Thyroid gland (tissue), 4 donors: ENCODE results near the gene OSBP2. TPM values are rescaled to one million over a fixed set of nuclear protein-coding genes. Genes with fewer than 3 reads are reported as not detected.

Experiments
- DNase-seq, 2 donors: peaks; one replicate each; pipeline ENCODE4 v3.0.0-alpha.2; 2019
- H3K27ac ChIP-seq, 3 donors: fragments of 200-600 bp; sonication (generic); 1 replicate in 2 of 3; 2 replicates in 1 of 3; pipeline ENCODE4 v1.5.1; 2016 to 2019; ENCODE audit warnings: mild to moderate bottlenecking in 1 of 3, moderate library complexity in 1 of 3
- H3K27me3 ChIP-seq: fragments of 200-600 bp; sonication (generic); one replicate; pipeline ENCODE4 v1.5.1; 2019
- H3K36me3 ChIP-seq, 2 donors: fragments of 200-600 bp; sonication (generic); one replicate each; pipeline ENCODE4 v1.5.1; 2016 to 2019
- H3K4me1 ChIP-seq, 2 donors: fragments of 200-600 bp; sonication (generic); one replicate each; pipeline ENCODE4 v1.5.1; 2017 to 2019
- H3K4me3 ChIP-seq, 3 donors: fragments of 200-600 bp; sonication (generic); replicated peaks in 1 of 3; 1 replicate in 2 of 3; 2 replicates in 1 of 3; pipeline ENCODE4 v1.5.1; 2016; ENCODE audit warnings: mild to moderate bottlenecking in 1 of 3
- H3K9me3 ChIP-seq: fragments of 200-600 bp; sonication (generic); one replicate; pipeline ENCODE4 v1.5.1; 2017
- CTCF ChIP-seq, 6 experiments: fragments of 200-600 bp in 3 of 6; fragments of 450-650 bp in 3 of 6; sonication (generic) in 3 of 6; IDR thresholded peaks; one replicate each; pipeline ENCODE4 v1.5.1; 2016 to 2019; ENCODE audit warnings: antibody characterized with exemption in 6 of 6, mild to moderate bottlenecking in 2 of 6, inconsistent platforms in 1 of 6, moderate library complexity in 1 of 6
- POLR2A ChIP-seq, 2 donors: fragments of 450-650 bp; IDR thresholded peaks; one replicate each; pipeline ENCODE4 v1.6.1; 2017; ENCODE audit warnings: antibody characterized with exemption in 2 of 2, mild to moderate bottlenecking in 2 of 2, moderate library complexity in 1 of 2
- WGBS, 2 donors: methylation state at CpG; one replicate each; pipeline ENCODE4 v1.1.5; 2017; 5-methylcytosine and 5-hydroxymethylcytosine counted together
- intact Hi-C: fragments of 100-400 bp; cut with DNase I; formaldehyde crosslinking; loops from one replicate; pipeline ENCODE4 v1.15.1; 2023
- total RNA-seq, 4 donors: library from RNA; depleted of rRNA; stranded (reverse); fragments of >200 nt; gene quantifications; one replicate each; pipeline ENCODE4 v1.2.3, GENCODE V29; 2016

Gene OSBP2
- total RNA-seq, 4 donors from 2014 or later: 7.8 to 13.4 (median 11.5) TPM

GRCh38 chr22:30832407-30832987 is 137.8 kb downstream of the OSBP2 start:
- Histone ChIP-seq H3K9me3 (no peaks in the 10 kb centered on the region), H3K36me3 (no peaks in the 10 kb centered on the region), H3K4me1 (peaks cover 6 to 18% of the 10 kb centered on the region in 2 donors), H3K27ac (no peak overlapping the region), H3K4me3 (no peak overlapping the region), H3K27me3 (no peaks in the 10 kb centered on the region)
- DNase-seq: no peak
- TF ChIP-seq CTCF (IDR thresholded peaks at IDR 0.05) (no peak), POLR2A (IDR thresholded peaks at IDR 0.05) (no peak)
- intact Hi-C loops: no loop called here
- WGBS, 2 donors: 81 to 89% methylated on average over 6 of the region's 6 CpGs

GRCh38 chr22:30833322-30833721 is 138.6 kb downstream of the OSBP2 start:
- no peak overlapping the region for H3K4me3 ChIP-seq
- no peak for TF ChIP-seq POLR2A (IDR thresholded peaks at IDR 0.05)
- TF ChIP-seq CTCF (IDR thresholded peaks at IDR 0.05): no peak
- peaks cover 6 to 18% of the 10 kb centered on the region in 2 donors for H3K4me1 ChIP-seq
- no peaks in the 10 kb centered on the region for H3K9me3 ChIP-seq
- no peak for DNase-seq
- H3K27ac ChIP-seq: no peak overlapping the region
- no peaks in the 10 kb centered on the region for H3K36me3 ChIP-seq
- intact Hi-C loops: no loop called here
- 89 to 90% methylated on average over 2 of the region's 2 CpGs for WGBS, 2 donors
- H3K27me3 ChIP-seq: no peaks in the 10 kb centered on the region

DNA sequence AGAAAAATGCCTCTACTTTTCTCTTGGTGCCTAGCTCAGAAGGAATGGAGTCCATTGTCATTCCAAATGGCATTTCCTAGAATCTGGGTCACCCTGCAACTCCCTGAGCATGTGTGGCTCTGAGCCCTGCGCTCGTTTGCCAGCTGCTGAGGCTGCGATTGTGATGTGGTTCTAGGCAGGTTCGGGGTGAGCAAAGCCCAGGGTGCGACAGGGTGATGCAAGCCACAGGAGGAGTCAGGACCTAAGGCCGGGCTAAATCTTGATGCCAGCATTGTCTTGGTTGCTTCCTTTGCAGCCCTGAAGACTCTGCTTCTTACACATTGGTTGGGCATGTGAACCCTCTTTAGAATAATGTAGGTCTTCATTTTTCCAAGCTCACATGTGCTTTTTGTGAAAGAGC is 142.9 kb downstream of the OSBP2 start:
- H3K27ac ChIP-seq: no peak overlapping the region
- DNase-seq: no peak
- WGBS, 2 donors: 88 to 93% methylated on average over 3 to 5 of the region's 6 CpGs
- TF ChIP-seq POLR2A (IDR thresholded peaks at IDR 0.05) (no peak), CTCF (IDR thresholded peaks at IDR 0.05) (no peak)
- no peaks in the 10 kb centered on the region for H3K36me3 ChIP-seq
- H3K9me3 ChIP-seq: no peaks in the 10 kb centered on the region
- intact Hi-C loops: no loop called here
- H3K27me3 ChIP-seq: no peaks in the 10 kb centered on the region
- H3K4me1 ChIP-seq: peaks cover 0 to 8% of the 10 kb centered on the region in 2 donors
- no peak overlapping the region for H3K4me3 ChIP-seq

DNA sequence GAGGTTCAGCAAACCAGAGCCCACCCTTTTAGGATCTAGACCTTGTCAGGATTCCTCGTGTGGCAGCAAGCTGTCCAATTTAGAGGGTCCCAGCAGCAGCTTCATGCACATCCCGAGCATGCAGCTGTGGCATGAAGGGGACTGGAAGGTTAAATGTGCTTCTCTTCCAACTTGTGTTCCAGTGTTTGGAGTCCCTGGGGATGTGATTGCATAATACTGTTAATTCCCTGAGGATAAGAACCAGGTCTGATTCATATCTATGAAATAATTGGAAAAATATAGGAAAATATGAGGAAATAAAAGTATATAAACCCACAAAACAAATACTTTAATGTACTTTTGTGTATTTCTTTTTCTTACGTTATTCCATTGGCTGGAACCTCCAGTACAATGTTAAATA is 143.4 kb downstream of the OSBP2 start:
- intact Hi-C loops: no loop called here
- DNase-seq: no peak
- Histone ChIP-seq H3K4me1 (peaks cover 0 to 8% of the 10 kb centered on the region in 2 donors), H3K27me3 (no peaks in the 10 kb centered on the region), H3K9me3 (no peaks in the 10 kb centered on the region), H3K27ac (no peak overlapping the region), H3K36me3 (no peaks in the 10 kb centered on the region), H3K4me3 (no peak overlapping the region)
- TF ChIP-seq POLR2A (IDR thresholded peaks at IDR 0.05) (no peak), CTCF (IDR thresholded peaks at IDR 0.05) (no peak)
- WGBS, 2 donors: 90 to 95% methylated on average over 3 of the region's 3 CpGs

DNA sequence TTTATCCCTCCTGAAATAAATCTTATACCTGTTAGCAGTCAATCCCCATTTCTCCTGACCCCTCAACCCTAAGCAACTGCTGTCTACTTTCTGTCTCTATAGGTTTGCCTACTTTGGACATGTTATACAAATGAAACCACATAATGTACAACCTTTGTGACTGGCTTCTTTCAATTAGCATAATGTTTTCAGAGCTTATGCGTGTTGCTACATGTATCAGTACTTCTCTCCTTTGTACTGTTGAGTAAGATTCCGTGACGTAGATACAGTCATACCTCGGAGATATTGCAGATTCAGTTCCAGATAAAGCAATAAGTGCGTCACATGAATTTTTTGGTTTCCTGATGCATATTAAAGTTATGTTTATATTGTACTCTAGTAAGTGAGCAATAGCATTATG is 146.6 kb downstream of the OSBP2 start:
- H3K4me1 ChIP-seq: no peaks in the 10 kb centered on the region
- 90 to 95% methylated on average over 5 of the region's 5 CpGs for WGBS, 2 donors
- H3K36me3 ChIP-seq: no peaks in the 10 kb centered on the region
- H3K9me3 ChIP-seq: no peaks in the 10 kb centered on the region
- H3K27me3 ChIP-seq: no peaks in the 10 kb centered on the region
- intact Hi-C loops: no loop called here
- H3K27ac ChIP-seq: no peak overlapping the region
- no peak for TF ChIP-seq POLR2A (IDR thresholded peaks at IDR 0.05)
- no peak for TF ChIP-seq CTCF (IDR thresholded peaks at IDR 0.05)
- no peak for DNase-seq
- H3K4me3 ChIP-seq: no peak overlapping the region
